Aorta (tissue), 5 donors: ENCODE results near the gene AXDND1. TPM values are rescaled to one million over a fixed set of nuclear protein-coding genes. Genes with fewer than 3 reads are reported as not detected.
"Not testable (repeated sequence)": the region's sequence is repeated elsewhere in the genome, so short reads cannot be mapped to it uniquely, and the experiment has no call there.

Source experiments
- ATAC-seq: fragments of 200-7000 bp; cut with Tn5 transposase; one replicate; pipeline ENCODE4 v1.9.1; 2022; ENCODE audit warnings: moderate library complexity; ENCODE audit not compliant: low FRiP score
- DNase-seq, 2 donors: peaks; one replicate each; pipeline ENCODE4 v3.0.0-alpha.2; 2020
- H3K27ac ChIP-seq, 2 donors: one replicate each; pipeline ENCODE4 v1.5.1; 2013; ENCODE audit warnings: low read length in 2 of 2, mild to moderate bottlenecking in 2 of 2, moderate library complexity in 2 of 2, control low read depth in 1 of 2, inconsistent platforms in 1 of 2, low read depth in 1 of 2
- H3K27me3 ChIP-seq, 2 donors: one replicate each; pipeline ENCODE4 v1.6.1; 2013; ENCODE audit warnings: control low read depth in 1 of 2, low read length in 1 of 2, mild to moderate bottlenecking in 1 of 2, moderate library complexity in 1 of 2; ENCODE audit not compliant: insufficient read depth in 2 of 2, control insufficient read depth in 1 of 2
- H3K36me3 ChIP-seq, 2 donors: one replicate each; pipeline ENCODE4 v1.6.1; 2013; ENCODE audit warnings: control low read depth in 1 of 2, low read length in 1 of 2, mild to moderate bottlenecking in 1 of 2; ENCODE audit not compliant: insufficient read depth in 2 of 2, control insufficient read depth in 1 of 2
- H3K4me1 ChIP-seq, 2 donors: one replicate each; pipeline ENCODE4 v1.6.1; 2013; ENCODE audit warnings: low read length in 2 of 2, control low read depth in 1 of 2, mild to moderate bottlenecking in 1 of 2, moderate library complexity in 1 of 2; ENCODE audit not compliant: insufficient read depth in 2 of 2, control insufficient read depth in 1 of 2
- H3K4me3 ChIP-seq, 2 donors: one replicate each; pipeline ENCODE4 v1.5.1; 2013; ENCODE audit warnings: low read length in 2 of 2, control low read depth in 1 of 2, mild to moderate bottlenecking in 1 of 2
- H3K9me3 ChIP-seq: one replicate; pipeline ENCODE4 v1.6.1; 2013; ENCODE audit warnings: mild to moderate bottlenecking, low read length; ENCODE audit not compliant: control insufficient read depth
- WGBS, 2 donors: extraction: QIAGEN DNeasy Blood & Tissue Kit; methylation state at CpG; one replicate each; pipeline ENCODE4 v1.1.7; 2013; 5-methylcytosine and 5-hydroxymethylcytosine counted together
- intact Hi-C, 2 donors: fragments of 100-400 bp; cut with DNase I; formaldehyde crosslinking; loops; one replicate each; pipeline versions ENCODE4 v1.14.2 to v1.15.0; 2022
- polyA plus RNA-seq, 2 donors: library from polyadenylated mRNA; stranded (reverse); fragments of 200-250 nt; gene quantifications; one replicate each; pipeline ENCODE4 v1.2.3, GENCODE V29; 2013
- total RNA-seq, 2 donors: library from RNA; stranded (reverse); fragmentation: NEBNext Ultra II Directional; extraction: Animal tissue kit (Norgen Biotek cat#: 25700); gene quantifications; one replicate each; pipeline ENCODE4 v1.2.1, GENCODE V29; 2021
- donor health status: healthy with polysubstance abuse.
- donor health status: Bipolar disorder and iron deficiency.
- donor health status: DM: no; HTN: no; CAD: no.
- donor health status: DM: no; HTN: no; CAD: no.
- donor health status: DM: yes; HTN: yes; CAD: no.

AXDND1 gene
- total and polyA plus RNA-seq, 4 donors, result not detected

GRCh38 chr1:179352236-179352635, 13.5 kb upstream of the AXDND1 start:
- intact Hi-C loops, result no loop called here
- ATAC-seq, result no peak
- no peaks in the 10 kb centered on the region for H3K36me3 ChIP-seq

GRCh38 chr1:179353546-179353945, 12.2 kb upstream of the AXDND1 start:
- H3K36me3 ChIP-seq, result no peaks in the 10 kb centered on the region
- H3K4me1 ChIP-seq, result no peaks in the 10 kb centered on the region
- H3K9me3 ChIP-seq, result no peaks in the 10 kb centered on the region
- no peaks in the 10 kb centered on the region for H3K27me3 ChIP-seq
- DNase-seq (peak in 1 of 2 donors; percentile 51), ATAC-seq (peak; percentile 85)
- intact Hi-C loops, result no loop called here
- peak overlapping the region in 1 of 2 donors; percentile 67 for H3K27ac ChIP-seq
- 2 to 4% methylated on average over 5 of the region's 5 CpGs for WGBS, 2 donors
- no peak overlapping the region for H3K4me3 ChIP-seq

More at GRCh38 chr1:179352236-179352635, 13.5 kb upstream of the AXDND1 start:
- no peak overlapping the region for H3K4me3 ChIP-seq
- no peaks in the 10 kb centered on the region for H3K27me3 ChIP-seq
- no peak overlapping the region for H3K27ac ChIP-seq
- no peaks in the 10 kb centered on the region for H3K4me1 ChIP-seq
- H3K9me3 ChIP-seq, result no peaks in the 10 kb centered on the region
- no peak for DNase-seq
- WGBS, 2 donors, result 95 to 99% methylated on average over 2 of the region's 2 CpGs

DNA sequence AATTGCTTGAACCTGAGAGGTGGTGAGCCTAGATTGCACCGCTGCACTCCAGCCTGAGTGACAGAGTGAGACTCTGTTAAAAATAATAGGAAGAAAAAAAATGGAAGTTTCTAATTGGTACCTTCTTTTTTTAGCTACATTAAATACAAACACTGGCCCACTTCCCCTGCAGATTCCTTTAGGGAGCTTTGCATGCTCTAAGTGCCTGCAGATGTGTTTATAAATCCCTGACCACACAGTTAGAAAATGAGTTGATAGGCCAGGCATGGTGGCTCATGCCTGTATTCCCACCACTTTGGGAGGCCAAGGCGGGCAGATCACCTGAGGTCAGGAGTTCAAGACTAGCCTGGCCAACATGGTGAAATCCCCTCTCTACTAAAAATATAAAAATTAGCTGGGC, 4.1 kb upstream of the AXDND1 start:
- H3K27me3 ChIP-seq, DNase-seq, H3K36me3 ChIP-seq, H3K4me3 ChIP-seq, H3K4me1 ChIP-seq, ATAC-seq, H3K9me3 ChIP-seq, H3K27ac ChIP-seq, intact Hi-C loops: not testable (repeated sequence)
- WGBS, 2 donors, result 76 to 89% methylated on average over 2 of the region's 2 CpGs

DNA sequence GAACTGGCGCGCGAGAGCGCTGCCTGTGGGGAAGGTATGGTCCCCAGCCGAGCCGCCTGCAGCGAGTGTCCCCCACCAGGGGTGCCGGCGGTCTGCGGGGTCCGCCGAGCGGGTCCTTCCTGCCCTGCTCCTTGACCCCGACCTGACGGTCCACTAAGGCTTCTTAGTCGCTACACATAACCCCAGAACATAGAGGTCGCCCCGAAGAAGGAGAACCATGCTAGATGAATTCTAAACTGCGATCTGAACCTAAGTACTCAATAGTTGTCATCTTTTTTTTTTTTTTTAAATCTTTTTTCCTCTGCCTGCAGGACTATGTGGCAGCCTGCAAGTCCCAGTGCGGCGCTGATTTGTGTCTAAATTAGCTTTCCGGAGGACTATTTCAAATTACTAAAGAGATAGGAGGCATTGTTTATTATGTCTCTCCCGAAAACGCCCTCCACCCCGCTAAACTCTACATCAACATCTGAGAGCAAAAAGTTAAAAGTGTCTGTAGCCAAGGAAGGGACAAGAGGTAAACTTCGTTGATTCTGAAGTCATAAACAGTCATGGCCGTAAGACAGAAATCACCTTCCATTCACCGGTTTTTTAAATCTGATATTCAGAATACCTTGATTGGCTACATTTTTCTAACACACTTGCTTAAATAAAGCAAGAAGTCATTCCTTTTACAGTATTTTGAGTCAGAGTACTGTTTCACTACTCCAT, 476 bp downstream of the AXDND1 start:
- H3K4me1 ChIP-seq, result no peaks in the 10 kb centered on the region
- no peaks in the 10 kb centered on the region for H3K36me3 ChIP-seq
- H3K4me3 ChIP-seq, result peak overlapping the region; percentile 71 to 82
- intact Hi-C loops, result loop anchor here (5.0 kb wide), 3 partner anchors 239 to 339 kb away; partner anchors contain the start of genes FAM20B (in 1 of the 2) and TOR3A (in 1 of the 2)
- no peak for ATAC-seq
- H3K27ac ChIP-seq, result peak overlapping the region; percentile 47 to 90
- no peaks in the 10 kb centered on the region for H3K27me3 ChIP-seq
- peak in 1 of 2 donors; percentile 48 for DNase-seq
- no peaks in the 10 kb centered on the region for H3K9me3 ChIP-seq
- WGBS, 2 donors, result 2 to 3% methylated on average over 28 of the region's 28 CpGs

- Histone ChIP-seq H3K27ac (no peak overlapping the region), H3K27me3 (no peaks in the 10 kb centered on the region), H3K36me3 (no peaks in the 10 kb centered on the region), H3K4me1 (no peaks in the 10 kb centered on the region), H3K4me3 (no peak overlapping the region), H3K9me3 (no peaks in the 10 kb centered on the region)
- ATAC-seq (peak; percentile 71), DNase-seq (no peak)
- WGBS, 2 donors, result 0 to 3% methylated on average over 4 of the region's 4 CpGs
- intact Hi-C loops, result loop anchor here (2.0 to 10.0 kb wide), 5 partner anchors 115 to 343 kb away; partner anchors contain the start of genes FAM20B (in 1 of the 2) and TOR3A (in 1 of the 2)
These were observed 4.1 kb downstream of the AXDND1 start for GRCh38 chr1:179369751-179370341.

GRCh38 chr1:179372160-179372559, 6.4 kb downstream of the AXDND1 start:
- intact Hi-C loops, result loop anchor here in 1 of 2 donors (10.0 kb wide), 1 partner anchor 117 kb away; no protein-coding TSS in a partner anchor
- Histone ChIP-seq H3K27ac (no peak overlapping the region), H3K4me1 (no peaks in the 10 kb centered on the region), H3K27me3 (no peaks in the 10 kb centered on the region), H3K4me3 (no peak overlapping the region), H3K36me3 (no peaks in the 10 kb centered on the region), H3K9me3 (no peaks in the 10 kb centered on the region)
- no peak for ATAC-seq
- 28 to 46% methylated on average over 4 of the region's 4 CpGs for WGBS, 2 donors
- DNase-seq, result no peak

DNA sequence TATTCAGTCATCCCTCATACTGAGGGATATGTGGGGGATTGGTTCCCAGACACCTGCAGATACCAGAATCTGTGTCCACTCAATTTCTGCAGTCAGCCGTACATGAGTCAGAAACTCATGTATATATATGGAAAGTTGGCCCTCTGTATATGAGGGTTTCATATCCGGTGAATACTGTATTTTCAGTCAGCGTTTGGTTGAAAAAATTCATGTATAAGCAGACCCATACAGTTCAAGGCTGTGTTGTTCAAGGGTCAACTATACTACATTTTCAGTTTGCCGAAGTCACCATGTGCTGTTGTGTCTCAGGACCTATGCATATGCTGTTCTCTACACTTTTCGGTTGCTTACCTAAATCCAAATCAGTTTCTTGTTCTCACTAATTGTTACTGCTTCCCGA, 10.5 kb downstream of the AXDND1 start:
- H3K27ac ChIP-seq, result no peak overlapping the region
- intact Hi-C loops, result loop anchor here in 1 of 2 donors (10.0 kb wide), 1 partner anchor 121 kb away; no protein-coding TSS in a partner anchor
- no peaks in the 10 kb centered on the region for H3K4me1 ChIP-seq
- H3K36me3 ChIP-seq, result no peaks in the 10 kb centered on the region
- WGBS, 2 donors, result 82 to 83% methylated on average over 6 of the region's 6 CpGs
- H3K4me3 ChIP-seq, result no peak overlapping the region
- no peak for ATAC-seq
- no peaks in the 10 kb centered on the region for H3K27me3 ChIP-seq
- no peaks in the 10 kb centered on the region for H3K9me3 ChIP-seq
- no peak for DNase-seq

DNA sequence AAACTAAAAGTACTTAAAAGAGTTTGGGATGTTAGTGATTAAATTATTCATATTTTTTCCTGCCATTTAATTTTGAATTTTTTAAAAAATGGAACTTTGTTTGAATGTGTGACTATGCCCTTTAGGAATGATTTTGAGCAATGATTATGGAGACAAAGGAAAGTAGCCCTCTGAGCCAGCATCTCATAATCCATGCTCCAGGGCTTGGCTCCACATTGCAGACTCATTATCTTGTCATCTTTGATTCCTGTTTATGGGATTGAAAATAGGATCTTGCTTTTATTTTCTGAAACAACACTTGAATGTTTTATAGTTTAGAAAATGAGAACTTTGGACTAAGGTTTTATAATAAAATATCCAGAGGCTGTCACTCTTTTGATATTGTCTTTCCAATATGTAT, 14.5 kb downstream of the AXDND1 start:
- H3K9me3 ChIP-seq, result no peaks in the 10 kb centered on the region
- DNase-seq, result no peak
- no peaks in the 10 kb centered on the region for H3K36me3 ChIP-seq
- H3K27ac ChIP-seq, result no peak overlapping the region
- H3K27me3 ChIP-seq, result no peaks in the 10 kb centered on the region
- no peaks in the 10 kb centered on the region for H3K4me1 ChIP-seq
- ATAC-seq, result no peak
- H3K4me3 ChIP-seq, result no peak overlapping the region
- intact Hi-C loops, result no loop called here

DNA sequence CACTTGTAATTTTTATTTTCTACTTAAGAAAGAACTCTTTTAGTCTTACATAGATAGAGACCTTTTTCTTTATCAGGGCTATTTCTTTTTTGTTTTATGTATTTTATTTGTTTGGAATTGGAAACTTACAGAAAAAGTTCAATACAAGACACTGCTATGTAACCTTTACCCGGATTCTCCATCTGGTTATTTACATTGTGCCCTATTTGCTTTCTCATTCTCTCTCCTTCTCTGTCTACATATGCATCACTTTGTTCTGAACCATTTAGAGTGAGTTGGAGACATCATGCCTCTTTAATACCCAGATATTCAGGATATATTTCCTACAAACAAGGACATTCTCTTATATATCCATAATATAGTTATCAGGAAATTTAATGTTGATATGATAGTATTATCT, 18.3 kb downstream of the AXDND1 start:
- H3K36me3 ChIP-seq, result no peaks in the 10 kb centered on the region
- ATAC-seq (no peak), DNase-seq (no peak)
- no peak overlapping the region for H3K4me3 ChIP-seq
- intact Hi-C loops, result no loop called here
- no peak overlapping the region for H3K27ac ChIP-seq
- H3K4me1 ChIP-seq, result no peaks in the 10 kb centered on the region
- H3K9me3 ChIP-seq, result no peaks in the 10 kb centered on the region
- WGBS, 2 donors, result 71 to 83% methylated on average over 1 of the region's 1 CpG
- no peaks in the 10 kb centered on the region for H3K27me3 ChIP-seq
